PC-3 (cell line): ENCODE data around the gene ABCA7.

Source experiments
- CTCF ChIP-seq: fragments of 300-600 bp; sonication (generic); conservative IDR thresholded peaks from 2 replicates; pipeline ENCODE4 v1.5.1; 2017; ENCODE audit warnings: antibody characterized with exemption, low read depth, mild to moderate bottlenecking, low read length
- EZH2phosphoT487 ChIP-seq: fragments of 300-600 bp; sonication (generic); IDR thresholded peaks from 2 replicates; pipeline ENCODE4 v1.6.1; 2018; ENCODE audit warnings: mild to moderate bottlenecking, antibody characterized with exemption, low read length, borderline replicate concordance

GRCh38 chr19:1017115-1017905, 22.6 kb upstream of the ABCA7 start:
- no peak for TF ChIP-seq CTCF
- TF ChIP-seq EZH2phosphoT487, result no peak
